ENCODE data around the gene KIF5B.

- TF ChIP-seq POLR2A (IDR thresholded peaks at IDR 0.05; ENCODE audit: low read length) (no peak), GATA1 (IDR thresholded peaks at IDR 0.05; ENCODE audit: low read depth, low read length) (no peak)
These were observed 81.0 kb downstream of the KIF5B start for GRCh38 chr10:31975157-31975765.

Measured in erythroblast (primary cell).